ENCODE data around the gene ZDHHC12.

ZDHHC12 gene

DNA sequence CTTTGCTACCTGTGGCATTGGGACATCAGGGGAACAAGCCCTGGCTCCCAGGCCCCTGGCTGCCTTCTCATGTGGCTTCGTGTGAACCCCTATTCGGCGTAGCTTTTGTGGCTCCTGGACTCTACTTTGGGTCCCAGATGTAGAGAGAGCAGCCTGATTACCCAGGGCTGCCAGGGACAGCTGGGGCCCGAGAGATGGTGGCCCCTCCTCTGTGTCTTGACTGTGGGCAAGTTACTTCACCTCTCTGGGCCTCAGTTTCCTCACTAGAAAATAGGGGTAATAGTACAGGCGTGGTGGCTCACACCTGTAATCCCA is 19.6 kb downstream of the ZDHHC12 start:
- Histone ChIP-seq H3K79me2 (no peaks in the 10 kb centered on the region), H3K9me3 (ENCODE audit: control insufficient read depth, low read length) (no peaks in the 10 kb centered on the region), H3K27ac (peak overlapping the region; percentile 57), H3K9ac (no peak overlapping the region), H3K36me3 (ENCODE audit: control insufficient read depth, insufficient read depth, low read length) (no peaks in the 10 kb centered on the region), H3K4me3 (ENCODE audit: low read depth, low read length) (no peak overlapping the region), H3K4me1 (no peaks in the 10 kb centered on the region), H3K27me3 (ENCODE audit: control insufficient read depth, insufficient read depth, low read length) (no peaks in the 10 kb centered on the region), H2AFZ (no peak overlapping the region), H3K4me2 (ENCODE audit: low read length) (no peak overlapping the region)
- TF ChIP-seq, protein P1, sequence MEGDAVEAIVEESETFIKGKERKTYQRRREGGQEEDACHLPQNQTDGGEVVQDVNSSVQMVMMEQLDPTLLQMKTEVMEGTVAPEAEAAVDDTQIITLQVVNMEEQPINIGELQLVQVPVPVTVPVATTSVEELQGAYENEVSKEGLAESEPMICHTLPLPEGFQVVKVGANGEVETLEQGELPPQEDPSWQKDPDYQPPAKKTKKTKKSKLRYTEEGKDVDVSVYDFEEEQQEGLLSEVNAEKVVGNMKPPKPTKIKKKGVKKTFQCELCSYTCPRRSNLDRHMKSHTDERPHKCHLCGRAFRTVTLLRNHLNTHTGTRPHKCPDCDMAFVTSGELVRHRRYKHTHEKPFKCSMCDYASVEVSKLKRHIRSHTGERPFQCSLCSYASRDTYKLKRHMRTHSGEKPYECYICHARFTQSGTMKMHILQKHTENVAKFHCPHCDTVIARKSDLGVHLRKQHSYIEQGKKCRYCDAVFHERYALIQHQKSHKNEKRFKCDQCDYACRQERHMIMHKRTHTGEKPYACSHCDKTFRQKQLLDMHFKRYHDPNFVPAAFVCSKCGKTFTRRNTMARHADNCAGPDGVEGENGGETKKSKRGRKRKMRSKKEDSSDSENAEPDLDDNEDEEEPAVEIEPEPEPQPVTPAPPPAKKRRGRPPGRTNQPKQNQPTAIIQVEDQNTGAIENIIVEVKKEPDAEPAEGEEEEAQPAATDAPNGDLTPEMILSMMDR (IDR thresholded peaks at IDR 0.05), result no peak

DNA sequence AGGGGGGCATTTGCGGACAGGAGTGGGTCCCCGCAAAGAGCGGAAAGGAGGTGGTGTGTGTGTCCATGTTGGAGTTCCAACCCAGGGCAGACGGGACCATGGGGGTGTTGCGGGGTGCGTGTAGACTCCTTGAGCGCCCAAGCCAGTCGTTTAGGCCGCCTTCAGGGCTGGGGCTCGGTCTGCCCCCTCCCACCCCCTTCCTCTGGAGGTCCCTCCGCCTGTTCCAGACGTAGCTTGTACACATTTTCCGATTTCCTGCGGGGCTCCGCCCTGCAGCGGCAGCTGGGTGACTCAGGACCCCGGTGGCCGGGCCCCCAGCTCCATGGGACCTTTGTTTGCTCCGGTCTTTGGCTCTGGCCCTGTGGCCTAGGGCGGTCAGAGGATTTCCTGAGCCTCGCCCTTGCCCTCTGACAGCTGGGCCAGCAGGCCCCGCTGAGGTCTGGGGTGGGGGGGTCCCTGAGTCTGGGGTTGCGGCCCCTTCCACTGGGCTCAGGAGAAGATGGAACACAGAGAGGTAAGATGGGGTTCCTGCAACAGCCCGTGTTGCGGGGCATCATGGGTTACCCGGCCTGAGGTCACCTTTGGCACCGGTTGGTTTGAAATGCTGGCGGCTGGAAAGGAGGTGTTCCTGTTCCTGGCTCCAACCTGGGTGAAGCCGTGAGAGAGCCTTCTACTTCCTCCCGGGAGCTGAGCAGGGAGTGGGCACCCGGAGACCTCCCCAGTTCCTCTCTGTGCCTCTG is 20.1 kb downstream of the ZDHHC12 start:
- Histone ChIP-seq H3K27ac (peak overlapping the region; percentile 57), H3K4me2 (ENCODE audit: low read length) (peak overlapping the region; percentile 91), H3K9ac (no peak overlapping the region), H3K4me3 (ENCODE audit: low read depth, low read length) (peak overlapping the region; percentile 68), H3K27me3 (ENCODE audit: control insufficient read depth, insufficient read depth, low read length) (no peaks in the 10 kb centered on the region), H3K4me1 (no peaks in the 10 kb centered on the region), H3K79me2 (no peaks in the 10 kb centered on the region), H2AFZ (peak overlapping the region; percentile 89), H3K9me3 (ENCODE audit: control insufficient read depth, low read length) (no peaks in the 10 kb centered on the region), H3K36me3 (ENCODE audit: control insufficient read depth, insufficient read depth, low read length) (no peaks in the 10 kb centered on the region)
- TF ChIP-seq, protein P1 (IDR thresholded peaks at IDR 0.05), result no peak

DNA sequence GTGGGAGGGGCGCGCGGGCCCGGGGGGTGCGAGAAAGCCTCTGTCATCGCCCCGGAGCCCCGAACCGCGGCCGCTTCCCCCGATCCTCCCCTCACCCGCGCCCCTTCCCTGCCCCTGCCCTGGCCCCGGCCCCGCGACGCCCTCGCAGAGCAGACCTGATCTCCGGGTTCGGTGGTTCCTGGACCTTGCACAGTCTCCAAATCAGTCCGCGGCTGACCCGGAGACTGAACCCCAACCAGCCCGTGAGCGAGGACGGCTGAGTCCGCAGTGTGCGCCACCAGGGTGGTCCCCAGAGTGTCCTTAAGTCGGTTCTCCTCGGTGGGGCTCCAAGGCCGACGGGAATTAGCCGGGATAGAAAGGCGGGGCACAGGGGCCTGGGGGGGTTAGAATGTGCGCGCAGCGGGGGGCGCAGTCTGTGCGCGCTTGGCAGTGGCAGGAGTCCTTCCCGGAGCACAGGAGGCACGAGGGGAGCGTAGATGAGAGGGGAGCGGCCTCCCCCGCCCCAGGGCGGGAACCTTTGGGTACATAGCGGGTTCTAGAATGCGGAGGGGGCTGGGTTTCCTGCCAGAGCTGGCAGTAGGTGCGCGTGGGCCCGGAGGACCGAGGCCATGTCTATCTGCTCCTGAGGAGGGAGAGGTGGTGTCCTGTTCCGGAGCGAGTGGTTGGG is 20.8 kb downstream of the ZDHHC12 start:
- H3K27ac ChIP-seq, result peak overlapping the region; percentile 57
- peak overlapping the region; percentile 89 for H2AFZ ChIP-seq
- H3K9ac ChIP-seq, result no peak overlapping the region

DNA sequence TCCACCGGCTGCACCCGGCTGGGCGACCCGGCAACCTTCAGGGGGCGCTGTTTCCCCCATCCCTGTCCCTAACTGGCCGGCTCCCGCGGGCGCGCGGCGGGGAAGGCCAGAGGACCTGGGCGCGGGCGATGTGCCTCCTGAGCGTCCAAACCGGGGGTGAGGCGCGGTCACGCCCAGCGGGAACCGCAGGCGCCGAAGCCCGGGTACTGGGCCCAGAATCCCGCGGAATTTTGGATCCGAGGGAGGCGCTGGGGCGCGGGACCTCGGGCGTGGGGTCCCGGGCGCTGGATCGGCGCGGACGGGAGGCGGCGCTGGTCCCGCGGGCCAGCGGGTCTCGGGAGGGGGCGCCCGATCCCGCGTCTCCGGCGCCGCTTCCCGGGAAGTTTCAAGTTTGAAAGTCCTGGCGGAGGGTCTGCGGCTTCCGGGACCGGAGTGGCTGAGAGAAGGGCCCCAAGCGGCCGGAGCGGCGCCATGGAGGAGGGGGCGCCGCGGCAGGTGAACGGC is 21.4 kb downstream of the ZDHHC12 start, which contains the start of gene PKN3:
TSS of gene PKN3 (plus strand) at position 59 of the 504 bp plus-strand sequence. CDS start at position 472, 413 bp downstream.
- peak within 1 kb of the TSS; percentile 91 for H3K4me2 ChIP-seq (ENCODE audit: low read length)
- no peaks in the 10 kb centered on the region for H3K4me1 ChIP-seq
- H3K4me3 ChIP-seq (ENCODE audit: low read depth, low read length), result peak within 1 kb of the TSS; percentile 68
- H3K9ac ChIP-seq, result no peak within 1 kb of the TSS
- TF ChIP-seq, protein P1 (IDR thresholded peaks at IDR 0.05), result peak; percentile 69
- peak within 1 kb of the TSS; percentile 89 for H2AFZ ChIP-seq
- no peaks in the 10 kb centered on the region for H3K9me3 ChIP-seq (ENCODE audit: control insufficient read depth, low read length)
- no peaks in the 10 kb centered on the region for H3K27me3 ChIP-seq (ENCODE audit: control insufficient read depth, insufficient read depth, low read length)
- no peaks in the 10 kb centered on the region for H3K79me2 ChIP-seq
- H3K36me3 ChIP-seq (ENCODE audit: control insufficient read depth, insufficient read depth, low read length), result no peaks in the 10 kb centered on the region
- H3K27ac ChIP-seq, result peak within 1 kb of the TSS; percentile 57

More for the DNA sequence above, 20.8 kb downstream of the ZDHHC12 start:
- H3K9me3 ChIP-seq (ENCODE audit: control insufficient read depth, low read length), result no peaks in the 10 kb centered on the region
- TF ChIP-seq, protein P1 (IDR thresholded peaks at IDR 0.05), result no peak
- no peaks in the 10 kb centered on the region for H3K36me3 ChIP-seq (ENCODE audit: control insufficient read depth, insufficient read depth, low read length)
- no peaks in the 10 kb centered on the region for H3K4me1 ChIP-seq
- H3K4me3 ChIP-seq (ENCODE audit: low read depth, low read length), result peak overlapping the region; percentile 68
- H3K4me2 ChIP-seq (ENCODE audit: low read length), result peak overlapping the region; percentile 91
- no peaks in the 10 kb centered on the region for H3K79me2 ChIP-seq
- no peaks in the 10 kb centered on the region for H3K27me3 ChIP-seq (ENCODE audit: control insufficient read depth, insufficient read depth, low read length)
